IMR-90 (cell line): ENCODE measurements around the gene IGDCC3. TPM values are rescaled to one million over a fixed set of nuclear protein-coding genes. Genes with fewer than 3 reads are reported as not detected.

Experiments used
- ATAC-seq: fragments of 200-7000 bp; cut with Tn5 transposase; 2 replicates; pipeline ENCODE4 v1.9.1; 2020; ENCODE audit warnings: low read depth, mild to moderate bottlenecking, moderate library complexity
- BruUV-seq: library from RNA; stranded (reverse); fragments of 400-500 nt; replicated peaks from 2 replicates; lab custom pipeline; 2021; lab: Mats Ljungman, UMichigan
- CTCF ChIA-PET: fragments of 300-600 bp; formaldehyde crosslinking; extraction: SDS; loops from one replicate; lab custom pipeline; 2021; ENCODE audit warnings: antibody characterized with exemption; lab: Yijun Ruan, JAX
- POLR2A ChIA-PET: fragments of 300-600 bp; sonication (Branson Sonifier 250); formaldehyde crosslinking; loops from one replicate; lab custom pipeline; 2022; ENCODE audit warnings: antibody characterized with exemption; ENCODE audit not compliant: unreplicated experiment; lab: Charles Lee
- DNase-seq: peaks from one replicate; pipeline ENCODE4 v3.0.0; 2013
- H2AFZ ChIP-seq: replicated peaks from 2 replicates; pipeline ENCODE3; 2013; ENCODE audit warnings: low read length, mild to moderate bottlenecking; ENCODE audit not compliant: poor library complexity
- H2AK5ac ChIP-seq: 2 replicates; pipeline ENCODE4 v1.6.1; 2013; ENCODE audit warnings: low read depth, low read length, inconsistent platforms
- H2AK9ac ChIP-seq: replicated peaks from 2 replicates; pipeline ENCODE3; 2013; ENCODE audit warnings: mild to moderate bottlenecking, low read depth, low read length, moderate library complexity; ENCODE audit not compliant: poor library complexity
- H2BK120ac ChIP-seq: 2 replicates; pipeline ENCODE4 v1.6.1; 2013; ENCODE audit warnings: low read depth, low read length, inconsistent platforms
- H2BK15ac ChIP-seq: 3 replicates; pipeline ENCODE4 v1.6.1; 2013; ENCODE audit warnings: low read depth, low read length, inconsistent platforms
- H2BK20ac ChIP-seq: 2 replicates; pipeline ENCODE4 v1.6.1; 2013; ENCODE audit warnings: low read depth, mild to moderate bottlenecking, inconsistent platforms, low read length, moderate library complexity
- H2BK5ac ChIP-seq: 2 replicates; pipeline ENCODE4 v1.6.1; 2013; ENCODE audit warnings: mild to moderate bottlenecking, low read depth, low read length, inconsistent platforms; ENCODE audit not compliant: poor library complexity, severe bottlenecking
- H3K14ac ChIP-seq: replicated peaks from 2 replicates; pipeline ENCODE4 v1.6.1; 2013; ENCODE audit warnings: low read depth, low read length, inconsistent platforms
- H3K18ac ChIP-seq: 2 replicates; pipeline ENCODE4 v1.6.1; 2013; ENCODE audit warnings: low read depth, low read length, control low read depth
- H3K23ac ChIP-seq: 2 replicates; pipeline ENCODE4 v1.6.1; 2013; ENCODE audit warnings: low read depth, low read length, inconsistent platforms
- H3K27ac ChIP-seq: 2 replicates; pipeline ENCODE4 v1.5.1; 2013; ENCODE audit warnings: mild to moderate bottlenecking, control low read depth, low read length; ENCODE audit not compliant: insufficient read depth
- H3K27me3 ChIP-seq: 2 replicates; pipeline ENCODE4 v1.6.1; 2013; ENCODE audit warnings: low read length; ENCODE audit not compliant: control insufficient read depth, insufficient read depth
- H3K36me3 ChIP-seq: 2 replicates; pipeline ENCODE4 v1.6.1; 2013; ENCODE audit warnings: low read length, mixed read lengths; ENCODE audit not compliant: control insufficient read depth, insufficient read depth
- H3K4ac ChIP-seq: 2 replicates; pipeline ENCODE4 v1.6.1; 2013; ENCODE audit warnings: low read depth, low read length, inconsistent platforms
- H3K4me1 ChIP-seq: 2 replicates; pipeline ENCODE4 v1.6.1; 2013; ENCODE audit warnings: low read length, mixed read lengths; ENCODE audit not compliant: control insufficient read depth, insufficient read depth
- H3K4me2 ChIP-seq: 2 replicates; pipeline ENCODE4 v1.6.1; 2013; ENCODE audit warnings: low read depth, mild to moderate bottlenecking, control low read depth, low read length, moderate library complexity
- H3K4me3 ChIP-seq: 2 replicates; pipeline ENCODE4 v1.5.1; 2013; ENCODE audit warnings: low read depth, mild to moderate bottlenecking, control low read depth, low read length, moderate library complexity; ENCODE audit not compliant: insufficient read depth
- H3K56ac ChIP-seq: 2 replicates; pipeline ENCODE4 v1.6.1; 2013; ENCODE audit warnings: low read length, inconsistent platforms; ENCODE audit not compliant: insufficient read depth; ENCODE audit errors: extremely low read depth
- H3K79me1 ChIP-seq, 2 experiments: 2 replicates each; pipeline ENCODE4 v1.6.1; 2013; ENCODE audit warnings: low read length in 2 of 2, inconsistent platforms in 1 of 2, low read depth in 1 of 2
- H3K9ac ChIP-seq: 2 replicates; pipeline ENCODE4 v1.6.1; 2013; ENCODE audit warnings: low read depth, low read length, control low read depth
- H3K9me1 ChIP-seq: 2 replicates; pipeline ENCODE4 v1.6.1; 2013; ENCODE audit warnings: low read length, inconsistent platforms; ENCODE audit not compliant: insufficient read depth
- H3K9me3 ChIP-seq: 2 replicates; pipeline ENCODE4 v1.6.1; 2013; ENCODE audit warnings: low read length; ENCODE audit not compliant: control insufficient read depth, insufficient read depth
- H4K20me1 ChIP-seq: 2 replicates; pipeline ENCODE4 v1.6.1; 2013; ENCODE audit warnings: low read length, inconsistent platforms; ENCODE audit not compliant: insufficient read depth
- H4K5ac ChIP-seq: 2 replicates; pipeline ENCODE4 v1.6.1; 2013; ENCODE audit warnings: mild to moderate bottlenecking, low read depth, low read length, control low read depth
- H4K8ac ChIP-seq, 2 experiments: 2 replicates each; pipeline ENCODE4 v1.6.1; 2013; ENCODE audit warnings: low read depth in 2 of 2, low read length in 2 of 2, control low read depth in 1 of 2, inconsistent platforms in 1 of 2
- H4K91ac ChIP-seq: 2 replicates; pipeline ENCODE4 v1.6.1; 2013; ENCODE audit warnings: low read depth, low read length, inconsistent platforms; ENCODE audit not compliant: insufficient read depth
- BHLHE40 ChIP-seq: fragments of 150-350 bp; IDR thresholded peaks from 2 replicates; pipeline ENCODE4 v1.6.1; 2016; ENCODE audit warnings: mild to moderate bottlenecking, low read depth, low read length
- CEBPB ChIP-seq: IDR thresholded peaks from 2 replicates; pipeline ENCODE4 v1.6.1; 2012; ENCODE audit warnings: low read depth, low read length, improper control_type of control experiment
- CHD1 ChIP-seq: IDR thresholded peaks from 2 replicates; pipeline ENCODE4 v1.6.1; 2012; ENCODE audit warnings: low read depth, low read length, improper control_type of control experiment
- FOS ChIP-seq: fragments of 150-350 bp; IDR thresholded peaks from 2 replicates; pipeline ENCODE4 v1.6.1; 2016; ENCODE audit warnings: low read depth, low read length
- MAFK ChIP-seq: IDR thresholded peaks from 2 replicates; pipeline ENCODE4 v1.6.1; 2012; ENCODE audit warnings: low read depth, low read length, improper control_type of control experiment
- MAZ ChIP-seq: IDR thresholded peaks from 2 replicates; pipeline ENCODE4 v1.6.1; 2012; ENCODE audit warnings: low read depth, mild to moderate bottlenecking, low read length, improper control_type of control experiment, moderate library complexity, borderline replicate concordance
- MXI1 ChIP-seq: IDR thresholded peaks from 2 replicates; pipeline ENCODE4 v1.6.1; 2012; ENCODE audit warnings: low read depth, mild to moderate bottlenecking, low read length, moderate library complexity, borderline replicate concordance
- NFE2L2 ChIP-seq: fragments of 150-350 bp; IDR thresholded peaks from 2 replicates; pipeline ENCODE4 v1.6.1; 2016; ENCODE audit warnings: low read depth, mild to moderate bottlenecking, low read length
- POLR2A ChIP-seq: IDR thresholded peaks from 2 replicates; pipeline ENCODE4 v1.6.1; 2012; ENCODE audit warnings: mild to moderate bottlenecking, low read depth, low read length
- RAD21 ChIP-seq: IDR thresholded peaks from 2 replicates; pipeline ENCODE4 v1.6.1; 2012; ENCODE audit warnings: low read length, improper control_type of control experiment
- RCOR1 ChIP-seq: IDR thresholded peaks from 2 replicates; pipeline ENCODE4 v1.6.1; 2012; ENCODE audit warnings: mild to moderate bottlenecking, low read length, improper control_type of control experiment; ENCODE audit not compliant: insufficient replicate concordance
- SMC3 ChIP-seq: fragments of 150-350 bp; IDR thresholded peaks from 2 replicates; pipeline ENCODE4 v1.6.1; 2016; ENCODE audit warnings: low read depth, mild to moderate bottlenecking, antibody characterized with exemption, low read length, moderate library complexity
- WGBS, 2 experiments: methylation state at CpG; one replicate each; pipeline versions ENCODE4 v1.1.5 to v1.1.7; 2013; ENCODE audit warnings: missing lambda C conversion rate in 2 of 2; ENCODE audit not compliant: insufficient read length in 1 of 2; ENCODE audit errors: extremely low coverage in 2 of 2; 5-methylcytosine and 5-hydroxymethylcytosine counted together
- dilution Hi-C: fragments of 300-500 bp; cut with HindIII; formaldehyde crosslinking; loops from one replicate; pipeline ENCODE4 v1.14.3; 2018; ENCODE audit warnings: low sequenced_read_pairs; ENCODE audit not compliant: unreplicated experiment
- in situ Hi-C: fragments of 300-500 bp; cut with MboI; formaldehyde crosslinking; loops from 3 replicates; pipeline ENCODE4 v1.14.3; 2019; ENCODE audit warnings: low sequenced_read_pairs, inconsistent platforms, mixed read lengths
- intact Hi-C: fragments of 100-400 bp; cut with micrococcal nuclease; formaldehyde crosslinking; loops from 2 replicates; pipeline ENCODE4 v1.10.0; 2022
- polyA plus RNA-seq, 3 experiments: library from polyadenylated mRNA; depleted of rRNA; stranded (reverse); fragments of >200 nt; gene quantifications; 2 replicates each; pipeline ENCODE4 v1.2.3, GENCODE V29; 2012; ENCODE audit warnings: low replicate concordance in 1 of 3
- total RNA-seq: library from RNA; depleted of rRNA; stranded (reverse); fragments of >200 nt; gene quantifications from 2 replicates; pipeline ENCODE4 v1.2.3, GENCODE V29; 2012
- TF ChIP-seq, protein P1 (sequence below): fragments of 150-350 bp; IDR thresholded peaks from 2 replicates; pipeline ENCODE4 v1.6.1; 2016; ENCODE audit warnings: low read depth, mild to moderate bottlenecking, low read length, moderate library complexity, borderline replicate concordance
- TF ChIP-seq, protein P2 (sequence below): conservative IDR thresholded peaks from 2 replicates; pipeline ENCODE4 v1.5.1; 2012; ENCODE audit warnings: mild to moderate bottlenecking, low read depth, low read length, improper control_type of control experiment
- TF ChIP-seq, protein P3 (sequence below): fragments of 150-350 bp; IDR thresholded peaks from 2 replicates; pipeline ENCODE4 v1.6.1; 2017; ENCODE audit warnings: mild to moderate bottlenecking, antibody characterized with exemption, low read length, low read depth

Gene IGDCC3
- total and polyA plus RNA-seq, 2 of the 4 experiments (the other 2 are of a cell fraction), result 0.18 to 0.19 TPM

DNA sequence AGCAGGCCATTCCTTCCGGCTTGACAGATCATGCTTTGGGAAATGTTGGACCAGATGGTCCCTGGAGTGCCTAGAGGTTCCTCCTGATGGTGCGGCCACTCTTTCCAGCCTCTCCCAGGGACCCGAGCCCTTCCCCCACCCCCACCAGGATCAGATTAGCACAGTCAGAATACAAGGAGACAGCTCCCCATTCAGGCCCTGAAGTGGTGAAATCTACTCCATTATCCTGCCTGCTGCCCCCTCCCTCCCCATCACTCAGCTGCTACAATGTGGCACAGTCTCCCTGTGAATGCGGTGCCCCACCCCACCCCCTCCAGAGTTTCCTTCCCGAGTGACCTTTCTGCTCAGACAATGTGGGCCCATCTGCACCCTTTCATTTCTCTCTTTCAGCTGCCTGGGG is 43.9 kb downstream of the IGDCC3 start:
- intact Hi-C loops, result no loop called here

More for the DNA sequence above, 43.9 kb downstream of the IGDCC3 start:
- ATAC-seq, result no peak
- no TSS peak for BruUV-seq
- Histone ChIP-seq H3K4me2 (no peak overlapping the region), H3K23ac (no peak overlapping the region), H3K9ac (no peak overlapping the region), H3K79me1 (no peaks in the 10 kb centered on the region), H4K5ac (no peak overlapping the region), H4K20me1 (no peaks in the 10 kb centered on the region), H3K56ac (no peak overlapping the region), H3K9me3 (no peaks in the 10 kb centered on the region), H2BK15ac (no peak overlapping the region), H2AK5ac (no peak overlapping the region), H3K14ac (no peak overlapping the region), H4K8ac (no peak overlapping the region), H3K27ac (no peak overlapping the region), H2BK20ac (no peak overlapping the region), H3K9me1 (no peaks in the 10 kb centered on the region), H3K27me3 (peaks cover 64% of the 10 kb centered on the region), H2AK9ac (no peak overlapping the region), H3K18ac (no peak overlapping the region), H2BK120ac (no peak overlapping the region), H3K4ac (no peak overlapping the region), H3K4me1 (no peaks in the 10 kb centered on the region), H4K91ac (no peak overlapping the region), H3K36me3 (no peaks in the 10 kb centered on the region), H2BK5ac (no peak overlapping the region), H2AFZ (no peak overlapping the region), H3K4me3 (no peak overlapping the region)
- DNase-seq, result no peak
- TF ChIP-seq MAZ, result no peak
- no peak for TF ChIP-seq CHD1
- TF ChIP-seq POLR2A, result no peak
- no peak for TF ChIP-seq CEBPB
- TF ChIP-seq SMC3, result no peak
- TF ChIP-seq MXI1, result no peak
- no peak for TF ChIP-seq FOS
- TF ChIP-seq, protein P1, sequence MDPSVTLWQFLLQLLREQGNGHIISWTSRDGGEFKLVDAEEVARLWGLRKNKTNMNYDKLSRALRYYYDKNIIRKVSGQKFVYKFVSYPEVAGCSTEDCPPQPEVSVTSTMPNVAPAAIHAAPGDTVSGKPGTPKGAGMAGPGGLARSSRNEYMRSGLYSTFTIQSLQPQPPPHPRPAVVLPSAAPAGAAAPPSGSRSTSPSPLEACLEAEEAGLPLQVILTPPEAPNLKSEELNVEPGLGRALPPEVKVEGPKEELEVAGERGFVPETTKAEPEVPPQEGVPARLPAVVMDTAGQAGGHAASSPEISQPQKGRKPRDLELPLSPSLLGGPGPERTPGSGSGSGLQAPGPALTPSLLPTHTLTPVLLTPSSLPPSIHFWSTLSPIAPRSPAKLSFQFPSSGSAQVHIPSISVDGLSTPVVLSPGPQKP, result no peak
- TF ChIP-seq RAD21, result no peak
- TF ChIP-seq BHLHE40, result no peak
- TF ChIP-seq, protein P2, sequence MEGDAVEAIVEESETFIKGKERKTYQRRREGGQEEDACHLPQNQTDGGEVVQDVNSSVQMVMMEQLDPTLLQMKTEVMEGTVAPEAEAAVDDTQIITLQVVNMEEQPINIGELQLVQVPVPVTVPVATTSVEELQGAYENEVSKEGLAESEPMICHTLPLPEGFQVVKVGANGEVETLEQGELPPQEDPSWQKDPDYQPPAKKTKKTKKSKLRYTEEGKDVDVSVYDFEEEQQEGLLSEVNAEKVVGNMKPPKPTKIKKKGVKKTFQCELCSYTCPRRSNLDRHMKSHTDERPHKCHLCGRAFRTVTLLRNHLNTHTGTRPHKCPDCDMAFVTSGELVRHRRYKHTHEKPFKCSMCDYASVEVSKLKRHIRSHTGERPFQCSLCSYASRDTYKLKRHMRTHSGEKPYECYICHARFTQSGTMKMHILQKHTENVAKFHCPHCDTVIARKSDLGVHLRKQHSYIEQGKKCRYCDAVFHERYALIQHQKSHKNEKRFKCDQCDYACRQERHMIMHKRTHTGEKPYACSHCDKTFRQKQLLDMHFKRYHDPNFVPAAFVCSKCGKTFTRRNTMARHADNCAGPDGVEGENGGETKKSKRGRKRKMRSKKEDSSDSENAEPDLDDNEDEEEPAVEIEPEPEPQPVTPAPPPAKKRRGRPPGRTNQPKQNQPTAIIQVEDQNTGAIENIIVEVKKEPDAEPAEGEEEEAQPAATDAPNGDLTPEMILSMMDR, result no peak
- no peak for TF ChIP-seq MAFK
- no peak for TF ChIP-seq NFE2L2
- TF ChIP-seq, protein P3, sequence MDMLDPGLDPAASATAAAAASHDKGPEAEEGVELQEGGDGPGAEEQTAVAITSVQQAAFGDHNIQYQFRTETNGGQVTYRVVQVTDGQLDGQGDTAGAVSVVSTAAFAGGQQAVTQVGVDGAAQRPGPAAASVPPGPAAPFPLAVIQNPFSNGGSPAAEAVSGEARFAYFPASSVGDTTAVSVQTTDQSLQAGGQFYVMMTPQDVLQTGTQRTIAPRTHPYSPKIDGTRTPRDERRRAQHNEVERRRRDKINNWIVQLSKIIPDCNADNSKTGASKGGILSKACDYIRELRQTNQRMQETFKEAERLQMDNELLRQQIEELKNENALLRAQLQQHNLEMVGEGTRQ, result no peak
- TF ChIP-seq RCOR1, result no peak
- ChIA-PET CTCF (no interaction called here), POLR2A (no interaction called here)
- in situ Hi-C loops, result no loop called here
- dilution Hi-C loops, result no loop called here
- 43% methylated on average over 2 of the region's 5 CpGs; no CpG with 5 or more reads in 1 of the 2 experiments for WGBS, 2 experiments
